Medulla oblongata (tissue), 1 donor: ENCODE results near the gene TYW5.
"Not testable (repeated sequence)": the region's sequence is repeated elsewhere in the genome, so short reads cannot be mapped to it uniquely, and the experiment has no call there.

ENCODE experiments used
- DNase-seq: peaks from one replicate; pipeline ENCODE4 v3.0.0-alpha.2; 2015; ENCODE audit errors: extremely low spot score

The TYW5 gene

GRCh38 chr2:199914372-199914958, 40.8 kb downstream of the TYW5 start:
- DNase-seq = no peak

GRCh38 chr2:199912553-199913114, 42.7 kb downstream of the TYW5 start:
- not testable (repeated sequence) for DNase-seq

- DNase-seq = peak; percentile 56
Observed at GRCh38 chr2:199911877-199912161, 43.5 kb downstream of the TYW5 start.

- peak; percentile 98 for DNase-seq
Observed at GRCh38 chr2:199911052-199911876, 44.0 kb downstream of the TYW5 start, which contains the start of gene C2orf69. TSS of gene C2orf69 (plus strand) at chr2:199911293. CDS start at chr2:199911439, 146 bp downstream.

GRCh38 chr2:199910338-199911051, 44.8 kb downstream of the TYW5 start:
- DNase-seq = no peak

GRCh38 chr2:199907008-199907714, 48.1 kb downstream of the TYW5 start:
- DNase-seq = no peak

- DNase-seq = no peak
Observed at GRCh38 chr2:199903111-199903510, 52.2 kb downstream of the TYW5 start.

- no peak for DNase-seq
Observed at GRCh38 chr2:199902486-199903110, 52.7 kb downstream of the TYW5 start.

- no peak for DNase-seq
Observed at GRCh38 chr2:199901942-199902341, 53.3 kb downstream of the TYW5 start.

GRCh38 chr2:199896617-199897016, 58.7 kb downstream of the TYW5 start:
- DNase-seq = no peak

- no peak for DNase-seq
Observed at GRCh38 chr2:199895406-199895805, 59.9 kb downstream of the TYW5 start.

- no peak for DNase-seq
Observed at GRCh38 chr2:199883474-199884212, 71.6 kb downstream of the TYW5 start.

GRCh38 chr2:199882667-199883066, 72.6 kb downstream of the TYW5 start:
- no peak for DNase-seq
